ENCODE results near the gene GNAQ. TPM values are rescaled to one million over a fixed set of nuclear protein-coding genes. Genes with fewer than 3 reads are reported as not detected.

Gene GNAQ
- total RNA-seq, 1 experiment from 2014 or later, result 48.6 TPM

- Histone ChIP-seq H2BK5ac (ENCODE audit: insufficient read length, low read length) (no peak overlapping the region), H3K4me1 (ENCODE audit: insufficient read depth, low read length) (peaks cover 3% of the 10 kb centered on the region), H3K4ac (ENCODE audit: low read depth, low read length) (no peak overlapping the region), H3K4me2 (ENCODE audit: insufficient read depth, insufficient read length, low read length) (no peak overlapping the region), H3K79me1 (ENCODE audit: insufficient read depth, low read depth, low read length, poor library complexity, severe bottlenecking) (no peaks in the 10 kb centered on the region), H3T11ph (ENCODE audit: low read length) (no peak overlapping the region), H3K23me2 (ENCODE audit: insufficient read length, low read depth, low read length, poor library complexity, severe bottlenecking) (no peaks in the 10 kb centered on the region), H2AK5ac (ENCODE audit: insufficient read length, low read length) (no peak overlapping the region), H4K20me1 (ENCODE audit: control insufficient read depth, insufficient read depth, insufficient read length) (no peaks in the 10 kb centered on the region), H2BK15ac (ENCODE audit: low read depth, low read length) (no peak overlapping the region), H3K9ac (ENCODE audit: extremely low read depth, insufficient read length, low read length) (no peak overlapping the region), H3K14ac (ENCODE audit: insufficient read depth, low read length) (no peak overlapping the region), H3K27ac (ENCODE audit: insufficient read length, low read depth, low read length) (no peak overlapping the region), H2BK120ac (ENCODE audit: low read depth, low read length, poor library complexity, severe bottlenecking) (no peak overlapping the region), H4K8ac (replicated peaks; ENCODE audit: insufficient read length, low read depth, low read length) (no peak overlapping the region), H4K91ac (ENCODE audit: insufficient read length, low read depth, low read length) (no peak overlapping the region), H2BK20ac (ENCODE audit: low read depth, low read length, poor library complexity, severe bottlenecking) (no peak overlapping the region), H4K5ac (ENCODE audit: insufficient read length, low read depth, low read length) (no peak overlapping the region), H3K23ac (ENCODE audit: insufficient read length, low read depth, low read length) (no peak overlapping the region), H3K79me2 (ENCODE audit: insufficient read depth, low read length) (no peaks in the 10 kb centered on the region), H3K18ac (ENCODE audit: insufficient read length, low read depth, low read length) (no peak overlapping the region), H3K27me3 (ENCODE audit: insufficient read depth, low read length) (no peaks in the 10 kb centered on the region), H2AFZ (ENCODE audit: low read length) (no peak overlapping the region), H2BK12ac (ENCODE audit: insufficient read length, low read depth, low read length) (no peak overlapping the region), H3K56ac (ENCODE audit: insufficient read length, low read depth, low read length) (no peak overlapping the region), H3K9me3 (ENCODE audit: control insufficient read depth, low read depth, low read length) (no peaks in the 10 kb centered on the region)
- DNase-seq, result no peak
- Mint-ChIP-seq H3K27ac (no peak overlapping the region), H3K4me1 (no peaks in the 10 kb centered on the region; a peak in 1 of 4 replicates), H3K4me3 (no peak overlapping the region), H3K9me3 (no peaks in the 10 kb centered on the region), H3K27me3 (ENCODE audit: low read depth) (no peaks in the 10 kb centered on the region), H3K36me3 (ENCODE audit: insufficient read depth in 1 of 3, low read depth in 3 of 3) (no peaks in the 10 kb centered on the region)
- TF ChIP-seq, protein P1, sequence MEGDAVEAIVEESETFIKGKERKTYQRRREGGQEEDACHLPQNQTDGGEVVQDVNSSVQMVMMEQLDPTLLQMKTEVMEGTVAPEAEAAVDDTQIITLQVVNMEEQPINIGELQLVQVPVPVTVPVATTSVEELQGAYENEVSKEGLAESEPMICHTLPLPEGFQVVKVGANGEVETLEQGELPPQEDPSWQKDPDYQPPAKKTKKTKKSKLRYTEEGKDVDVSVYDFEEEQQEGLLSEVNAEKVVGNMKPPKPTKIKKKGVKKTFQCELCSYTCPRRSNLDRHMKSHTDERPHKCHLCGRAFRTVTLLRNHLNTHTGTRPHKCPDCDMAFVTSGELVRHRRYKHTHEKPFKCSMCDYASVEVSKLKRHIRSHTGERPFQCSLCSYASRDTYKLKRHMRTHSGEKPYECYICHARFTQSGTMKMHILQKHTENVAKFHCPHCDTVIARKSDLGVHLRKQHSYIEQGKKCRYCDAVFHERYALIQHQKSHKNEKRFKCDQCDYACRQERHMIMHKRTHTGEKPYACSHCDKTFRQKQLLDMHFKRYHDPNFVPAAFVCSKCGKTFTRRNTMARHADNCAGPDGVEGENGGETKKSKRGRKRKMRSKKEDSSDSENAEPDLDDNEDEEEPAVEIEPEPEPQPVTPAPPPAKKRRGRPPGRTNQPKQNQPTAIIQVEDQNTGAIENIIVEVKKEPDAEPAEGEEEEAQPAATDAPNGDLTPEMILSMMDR (conservative IDR thresholded peaks at IDR 0.05), result no peak
- WGBS (ENCODE audit: extremely low coverage, insufficient read length, low lambda C conversion rate), result no CpG with 5 or more reads among the region's 3 CpGs
These were observed 236.6 kb downstream of the GNAQ start for GRCh38 chr9:77794985-77795384.
